NCI-H146 (cell line): Measurements from ENCODE around the gene SLAMF8.

Experiments
- DNase-seq: peaks from one replicate; lab custom pipeline; 2025; lab: John Stamatoyannopoulos, UW

SLAMF8 gene

GRCh38 chr1:159821171-159821867 is 5.4 kb upstream of the SLAMF8 start:
- no peak for DNase-seq

- DNase-seq: peak; percentile 91
These were observed 3.3 kb upstream of the SLAMF8 start for GRCh38 chr1:159823406-159823805.

GRCh38 chr1:159825564-159825963 is 1.1 kb upstream of the SLAMF8 start:
- no peak for DNase-seq

GRCh38 chr1:159827102-159827490 is 423 bp downstream of the SLAMF8 start:
- no peak for DNase-seq

GRCh38 chr1:159827549-159827948 is 876 bp downstream of the SLAMF8 start:
- no peak for DNase-seq

- no peak for DNase-seq
These were observed 1.5 kb downstream of the SLAMF8 start for GRCh38 chr1:159828176-159828575.

GRCh38 chr1:159828581-159829272 is 2.1 kb downstream of the SLAMF8 start:
- no peak for DNase-seq

GRCh38 chr1:159829273-159829634 is 2.6 kb downstream of the SLAMF8 start:
- peak; percentile 43 for DNase-seq

GRCh38 chr1:159829822-159830465 is 3.3 kb downstream of the SLAMF8 start:
- DNase-seq: no peak

GRCh38 chr1:159830722-159831121 is 4.0 kb downstream of the SLAMF8 start:
- no peak for DNase-seq

GRCh38 chr1:159831412-159832141 is 4.9 kb downstream of the SLAMF8 start:
- peak; percentile 82 for DNase-seq

GRCh38 chr1:159832309-159832708 is 5.6 kb downstream of the SLAMF8 start:
- no peak for DNase-seq

- no peak for DNase-seq
These were observed 8.7 kb downstream of the SLAMF8 start for GRCh38 chr1:159835356-159835755.

GRCh38 chr1:159835862-159836525 is 9.3 kb downstream of the SLAMF8 start:
- DNase-seq: no peak

- no peak for DNase-seq
These were observed 12.0 kb downstream of the SLAMF8 start for GRCh38 chr1:159838715-159839114.

- DNase-seq: no peak
These were observed 12.6 kb downstream of the SLAMF8 start for GRCh38 chr1:159839116-159839849.

- no peak for DNase-seq
These were observed 15.1 kb downstream of the SLAMF8 start for GRCh38 chr1:159841749-159842148.

- no peak for DNase-seq
These were observed 16.8 kb downstream of the SLAMF8 start for GRCh38 chr1:159843459-159843858.

GRCh38 chr1:159845751-159846629 is 19.3 kb downstream of the SLAMF8 start:
- no peak for DNase-seq

GRCh38 chr1:159847231-159847630 is 20.6 kb downstream of the SLAMF8 start:
- DNase-seq: no peak
